Activated gamma-delta T cell (primary cell): ENCODE results near the gene CCPG1.
"Not testable (repeated sequence)": the region's sequence is repeated elsewhere in the genome, so short reads cannot be mapped to it uniquely, and the experiment has no call there.

Experiments used
- DNase-seq: peaks from one replicate; lab custom pipeline; 2025; lab: John Stamatoyannopoulos, UW
- total RNA-seq, 2 donors: gene quantifications; one replicate each; lab custom pipeline; 2026; lab: John Stamatoyannopoulos, UW

The CCPG1 gene
- 16.2 reads per million in 2 donors for total RNA-seq

- DNase-seq: peak; percentile 90
Measured at GRCh38 chr15:55408012-55408928, at the start of gene CCPG1, which contains the start of gene PIERCE2. CCPG1 (minus strand) TSS chr15:55408359; CDS start chr15:55389424, 18,935 bp downstream. PIERCE2 (plus strand) TSS chr15:55408495; CDS start chr15:55408769, 274 bp downstream.

- no peak for DNase-seq
Measured at GRCh38 chr15:55457401-55458022, 49.4 kb upstream of the CCPG1 start.

- not testable (repeated sequence) for DNase-seq
Measured at GRCh38 chr15:55447030-55447394, 38.9 kb upstream of the CCPG1 start.

GRCh38 chr15:55446379-55447029 is 38.3 kb upstream of the CCPG1 start:
- not testable (repeated sequence) for DNase-seq

GRCh38 chr15:55445936-55446335 is 37.8 kb upstream of the CCPG1 start:
- DNase-seq: not testable (repeated sequence)

GRCh38 chr15:55443141-55443540 is 35.0 kb upstream of the CCPG1 start:
- not testable (repeated sequence) for DNase-seq

- no peak for DNase-seq
Measured at GRCh38 chr15:55434989-55435825, 27.0 kb upstream of the CCPG1 start.

- no peak for DNase-seq
Measured at GRCh38 chr15:55422089-55422488, 13.9 kb upstream of the CCPG1 start.

GRCh38 chr15:55420171-55420866 is 12.2 kb upstream of the CCPG1 start:
- DNase-seq: no peak

GRCh38 chr15:55417678-55418077 is 9.5 kb upstream of the CCPG1 start:
- DNase-seq: not testable (repeated sequence)

GRCh38 chr15:55408976-55409375 is 817 bp upstream of the CCPG1 start:
- not testable (repeated sequence) for DNase-seq

GRCh38 chr15:55407498-55408011 is 604 bp downstream of the CCPG1 start:
- no peak for DNase-seq

GRCh38 chr15:55403531-55403930 is 4.6 kb downstream of the CCPG1 start:
- DNase-seq: no peak

GRCh38 chr15:55402707-55403106 is 5.5 kb downstream of the CCPG1 start:
- DNase-seq: no peak

- DNase-seq: no peak
Measured at GRCh38 chr15:55401786-55402246, 6.3 kb downstream of the CCPG1 start.

GRCh38 chr15:55400050-55400449 is 8.1 kb downstream of the CCPG1 start:
- not testable (repeated sequence) for DNase-seq

- no peak for DNase-seq
Measured at GRCh38 chr15:55398243-55398642, 9.9 kb downstream of the CCPG1 start.

- DNase-seq: no peak
Measured at GRCh38 chr15:55394694-55395093, 13.5 kb downstream of the CCPG1 start.

GRCh38 chr15:55389264-55389607 is 18.9 kb downstream of the CCPG1 start:
- DNase-seq: no peak

GRCh38 chr15:55387027-55387426 is 21.1 kb downstream of the CCPG1 start:
- DNase-seq: no peak

GRCh38 chr15:55383687-55384086 is 24.5 kb downstream of the CCPG1 start:
- no peak for DNase-seq
